Esophagus muscularis mucosa (tissue), 3 donors: ENCODE measurements around the gene SGTB.

Experiments used
- POLR2A ChIP-seq: fragments of 450-650 bp; IDR thresholded peaks from one replicate; pipeline ENCODE4 v1.6.1; 2017; ENCODE audit warnings: antibody characterized with exemption, moderate library complexity, mild to moderate bottlenecking, low read depth
- POLR2AphosphoS5 ChIP-seq, 2 donors: sonication (generic); formaldehyde crosslinking; IDR thresholded peaks; one replicate each; pipeline ENCODE4 v1.6.1; 2017; ENCODE audit warnings: antibody characterized with exemption in 2 of 2
- TF ChIP-seq, protein P1 (sequence below), 3 experiments: fragments of 200-600 bp in 2 of 3; fragments of 450-650 bp in 1 of 3; sonication (generic) in 2 of 3; IDR thresholded peaks; one replicate each; pipeline ENCODE4 v1.5.1; 2017 to 2019; ENCODE audit warnings: antibody characterized with exemption in 3 of 3, mild to moderate bottlenecking in 2 of 3, moderate library complexity in 1 of 3

- TF ChIP-seq POLR2AphosphoS5 (IDR thresholded peaks at IDR 0.05) = no peak
- TF ChIP-seq, protein P1, sequence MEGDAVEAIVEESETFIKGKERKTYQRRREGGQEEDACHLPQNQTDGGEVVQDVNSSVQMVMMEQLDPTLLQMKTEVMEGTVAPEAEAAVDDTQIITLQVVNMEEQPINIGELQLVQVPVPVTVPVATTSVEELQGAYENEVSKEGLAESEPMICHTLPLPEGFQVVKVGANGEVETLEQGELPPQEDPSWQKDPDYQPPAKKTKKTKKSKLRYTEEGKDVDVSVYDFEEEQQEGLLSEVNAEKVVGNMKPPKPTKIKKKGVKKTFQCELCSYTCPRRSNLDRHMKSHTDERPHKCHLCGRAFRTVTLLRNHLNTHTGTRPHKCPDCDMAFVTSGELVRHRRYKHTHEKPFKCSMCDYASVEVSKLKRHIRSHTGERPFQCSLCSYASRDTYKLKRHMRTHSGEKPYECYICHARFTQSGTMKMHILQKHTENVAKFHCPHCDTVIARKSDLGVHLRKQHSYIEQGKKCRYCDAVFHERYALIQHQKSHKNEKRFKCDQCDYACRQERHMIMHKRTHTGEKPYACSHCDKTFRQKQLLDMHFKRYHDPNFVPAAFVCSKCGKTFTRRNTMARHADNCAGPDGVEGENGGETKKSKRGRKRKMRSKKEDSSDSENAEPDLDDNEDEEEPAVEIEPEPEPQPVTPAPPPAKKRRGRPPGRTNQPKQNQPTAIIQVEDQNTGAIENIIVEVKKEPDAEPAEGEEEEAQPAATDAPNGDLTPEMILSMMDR (IDR thresholded peaks at IDR 0.05) = peak; percentile 36 to 53 (median 43)
- TF ChIP-seq POLR2A = no peak
Measured at GRCh38 chr5:65742565-65743231, 20.8 kb upstream of the SGTB start.
